HUES48 (cell line): ENCODE data around the gene PSMC1.
A peak's percentile ranks its signal among the peaks of the same experiment; 100 is the strongest.
"Not testable (repeated sequence)": the region's sequence is repeated elsewhere in the genome, so short reads cannot be mapped to it uniquely, and the experiment has no call there.

Experiments used
- H3K27ac ChIP-seq: one replicate; pipeline ENCODE4 v1.7.0; 2013; ENCODE audit warnings: low read depth, low read length, inconsistent platforms
- H3K27me3 ChIP-seq: 2 replicates; pipeline ENCODE4 v1.6.1; 2013; ENCODE audit warnings: mild to moderate bottlenecking, low read length; ENCODE audit not compliant: control insufficient read depth, insufficient read depth
- H3K36me3 ChIP-seq: 2 replicates; pipeline ENCODE4 v1.6.1; 2013; ENCODE audit warnings: low read length; ENCODE audit not compliant: control insufficient read depth, insufficient read depth
- H3K4me1 ChIP-seq: 2 replicates; pipeline ENCODE4 v1.6.1; 2013; ENCODE audit warnings: mild to moderate bottlenecking, low read length; ENCODE audit not compliant: control insufficient read depth, insufficient read depth
- H3K4me3 ChIP-seq: 2 replicates; pipeline ENCODE4 v1.5.1; 2013; ENCODE audit warnings: mild to moderate bottlenecking, low read depth, low read length
- H3K9ac ChIP-seq: 2 replicates; pipeline ENCODE4 v1.6.1; 2013; ENCODE audit warnings: mild to moderate bottlenecking, low read depth, low read length, moderate library complexity
- H3K9me3 ChIP-seq: 2 replicates; pipeline ENCODE4 v1.6.1; 2013; ENCODE audit warnings: low read length; ENCODE audit not compliant: control insufficient read depth, insufficient read depth

The PSMC1 gene

GRCh38 chr14:90256354-90257131 lies at the start of gene PSMC1:
Gene PSMC1, plus strand, starts transcription at chr14:90256553. Its CDS starts 45 bp downstream, at chr14:90256598.
- Histone ChIP-seq H3K27ac (peak within 1 kb of the TSS; percentile 84), H3K4me3 (peak within 1 kb of the TSS; percentile 87)

GRCh38 chr14:90213099-90213748 lies 43.1 kb upstream of the PSMC1 start:
- Histone ChIP-seq H3K27me3 (no peaks in the 10 kb centered on the region), H3K4me1 (no peaks in the 10 kb centered on the region), H3K9ac (no peak overlapping the region), H3K27ac (no peak overlapping the region), H3K36me3 (no peaks in the 10 kb centered on the region), H3K9me3 (peaks cover 14% of the 10 kb centered on the region), H3K4me3 (no peak overlapping the region)

More at GRCh38 chr14:90256354-90257131, at the start of gene PSMC1:
- Histone ChIP-seq H3K36me3 (peaks cover 33% of the 10 kb centered on the region), H3K9ac (peak within 1 kb of the TSS; percentile 93), H3K4me1 (peaks cover 4% of the 10 kb centered on the region; the same call in 1 of the 2 replicates), H3K9me3 (no peaks in the 10 kb centered on the region), H3K27me3 (peaks cover 3% of the 10 kb centered on the region; the same call in 1 of the 2 replicates)

- no peak overlapping the region for H3K4me3 ChIP-seq
- peaks cover 1% of the 10 kb centered on the region for H3K27me3 ChIP-seq
- H3K9ac ChIP-seq, result no peak overlapping the region
- H3K36me3 ChIP-seq, result no peaks in the 10 kb centered on the region
- no peaks in the 10 kb centered on the region for H3K9me3 ChIP-seq
- no peak overlapping the region for H3K27ac ChIP-seq
- H3K4me1 ChIP-seq, result no peaks in the 10 kb centered on the region
Measured at GRCh38 chr14:90228478-90228877, 27.9 kb upstream of the PSMC1 start.

GRCh38 chr14:90229942-90230341 lies 26.4 kb upstream of the PSMC1 start:
- H3K4me1 ChIP-seq, H3K27ac ChIP-seq, H3K36me3 ChIP-seq, H3K4me3 ChIP-seq, H3K9me3 ChIP-seq, H3K9ac ChIP-seq: not testable (repeated sequence)
- H3K27me3 ChIP-seq, result peaks cover 15% of the 10 kb centered on the region

- Histone ChIP-seq H3K27ac (no peak overlapping the region), H3K27me3 (peaks cover 18% of the 10 kb centered on the region), H3K36me3 (no peaks in the 10 kb centered on the region), H3K9ac (no peak overlapping the region), H3K9me3 (peaks cover 22% of the 10 kb centered on the region), H3K4me1 (no peaks in the 10 kb centered on the region), H3K4me3 (no peak overlapping the region)
Measured at GRCh38 chr14:90235179-90235976, 21.0 kb upstream of the PSMC1 start.

- Histone ChIP-seq H3K9me3 (peaks cover 26% of the 10 kb centered on the region), H3K36me3 (no peaks in the 10 kb centered on the region), H3K9ac (no peak overlapping the region), H3K4me3 (no peak overlapping the region), H3K27ac (no peak overlapping the region), H3K27me3 (peaks cover 11% of the 10 kb centered on the region), H3K4me1 (no peaks in the 10 kb centered on the region)
Measured at GRCh38 chr14:90239139-90239538, 17.2 kb upstream of the PSMC1 start.

- Histone ChIP-seq H3K36me3 (no peaks in the 10 kb centered on the region), H3K27ac (no peak overlapping the region), H3K4me3 (no peak overlapping the region), H3K9ac (no peak overlapping the region), H3K27me3 (no peaks in the 10 kb centered on the region), H3K9me3 (peaks cover 26% of the 10 kb centered on the region), H3K4me1 (no peaks in the 10 kb centered on the region)
Measured at GRCh38 chr14:90242444-90242843, 13.9 kb upstream of the PSMC1 start.

GRCh38 chr14:90246936-90247335 lies 9.4 kb upstream of the PSMC1 start:
- Histone ChIP-seq H3K27ac (no peak overlapping the region), H3K27me3 (no peaks in the 10 kb centered on the region), H3K4me1 (no peaks in the 10 kb centered on the region), H3K9me3 (peaks cover 4% of the 10 kb centered on the region), H3K9ac (no peak overlapping the region), H3K36me3 (no peaks in the 10 kb centered on the region), H3K4me3 (no peak overlapping the region)

GRCh38 chr14:90247441-90247840 lies 8.9 kb upstream of the PSMC1 start:
- not testable (repeated sequence) for H3K9me3 ChIP-seq, H3K27me3 ChIP-seq, H3K4me1 ChIP-seq, H3K4me3 ChIP-seq, H3K36me3 ChIP-seq, H3K9ac ChIP-seq, H3K27ac ChIP-seq

GRCh38 chr14:90248594-90248993 lies 7.8 kb upstream of the PSMC1 start:
- Histone ChIP-seq H3K9me3 (no peaks in the 10 kb centered on the region; the same call in 1 of the 2 replicates), H3K27ac (no peak overlapping the region), H3K4me1 (no peaks in the 10 kb centered on the region), H3K27me3 (no peaks in the 10 kb centered on the region), H3K9ac (no peak overlapping the region), H3K4me3 (no peak overlapping the region), H3K36me3 (no peaks in the 10 kb centered on the region)
